HG03103 (cell line): ENCODE data around the gene EEPD1.
A peak's percentile ranks its signal among the peaks of the same experiment; 100 is the strongest.
"Not testable (repeated sequence)": the region's sequence is repeated elsewhere in the genome, so short reads cannot be mapped to it uniquely, and the experiment has no call there.

Experiments
- ATAC-seq: cut with Tn5 transposase; IDR thresholded peaks from one replicate; pipeline ENCODE4 v1.9.1; 2021; ENCODE audit warnings: low read depth; ENCODE audit not compliant: unreplicated experiment

The EEPD1 gene

DNA sequence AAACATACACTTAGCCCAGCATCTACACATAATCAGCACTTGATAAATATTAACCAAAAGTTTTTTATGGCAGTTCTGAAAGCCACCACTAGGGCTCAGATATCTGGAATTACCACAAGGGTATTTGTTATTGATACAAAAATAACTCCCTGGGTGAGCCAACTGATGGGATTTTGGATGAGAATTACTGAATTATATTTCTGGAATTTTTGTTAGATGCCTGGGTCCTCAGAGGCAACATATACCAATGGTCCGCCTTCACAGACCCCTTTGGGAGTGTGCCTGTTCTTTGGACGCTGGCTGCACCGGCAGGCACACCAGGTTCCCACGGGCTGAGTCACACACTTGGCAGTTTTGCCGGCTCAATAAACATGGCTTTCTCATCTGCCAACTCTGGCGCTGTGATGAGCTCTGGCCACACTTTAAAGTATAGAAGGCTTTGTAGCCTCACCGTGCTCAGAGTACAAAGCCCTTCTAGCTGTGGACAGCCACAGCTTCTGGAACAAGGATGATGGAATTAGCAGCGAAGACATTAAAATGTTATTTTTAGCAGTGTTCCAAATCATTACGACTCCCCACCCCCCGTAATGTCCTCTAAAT, 24.5 kb upstream of the EEPD1 start:
- no peak for ATAC-seq

DNA sequence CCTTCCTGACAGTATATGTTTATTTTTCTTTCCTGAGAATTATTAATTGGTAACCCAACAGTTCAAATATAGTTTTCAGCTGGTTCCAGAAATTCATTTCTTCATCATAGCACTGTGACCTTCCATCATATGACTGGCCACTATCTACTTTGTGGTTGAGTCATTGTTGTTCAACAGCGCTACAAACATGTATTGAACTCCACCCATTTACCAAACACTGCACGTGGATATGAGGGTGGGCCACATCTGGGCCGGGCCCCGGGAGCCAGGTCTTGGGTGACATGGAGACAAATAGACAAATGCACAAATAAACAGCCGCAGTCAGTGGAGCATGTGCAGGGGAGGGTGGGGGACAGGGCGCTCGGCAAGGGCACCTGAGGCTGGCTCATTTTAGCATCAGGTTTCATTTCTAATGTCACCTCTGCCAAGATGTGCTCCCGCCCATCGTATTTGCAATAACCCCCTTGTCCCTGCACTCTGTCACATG, 24.0 kb upstream of the EEPD1 start:
- no peak for ATAC-seq

DNA sequence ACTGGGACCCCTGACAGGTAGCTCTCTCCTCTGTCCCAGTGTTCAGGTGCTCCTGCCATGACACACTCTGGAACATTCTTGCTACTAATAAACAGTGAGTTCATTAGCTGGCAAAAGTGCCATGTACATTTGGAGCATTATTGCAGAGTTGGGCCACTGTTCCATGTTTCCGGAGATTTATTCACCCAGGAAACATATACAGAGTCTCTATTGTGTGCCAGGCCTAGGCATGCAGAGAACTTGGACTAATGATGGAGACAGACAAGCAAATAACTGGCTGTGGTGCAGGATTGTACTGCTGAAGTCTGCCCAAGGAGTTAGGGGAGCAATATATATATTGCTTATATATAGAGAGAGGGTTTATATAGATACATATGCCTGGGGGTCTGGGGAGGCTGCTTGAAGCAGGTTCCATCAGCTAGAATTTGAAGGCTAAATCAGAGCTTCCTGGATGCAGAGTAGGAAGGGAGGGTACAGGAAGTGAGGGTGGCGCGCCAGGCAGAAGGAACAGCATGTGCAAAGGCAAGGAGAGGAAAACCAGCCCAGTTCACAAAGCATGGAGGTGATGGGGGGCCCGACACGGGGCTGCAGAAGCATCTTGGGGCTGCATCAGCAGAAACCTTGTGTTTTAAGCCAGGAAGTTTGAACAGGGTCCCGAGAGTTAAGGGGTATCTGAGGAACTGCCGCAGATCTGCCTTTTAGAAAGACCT, 22.7 kb upstream of the EEPD1 start:
- no peak for ATAC-seq

DNA sequence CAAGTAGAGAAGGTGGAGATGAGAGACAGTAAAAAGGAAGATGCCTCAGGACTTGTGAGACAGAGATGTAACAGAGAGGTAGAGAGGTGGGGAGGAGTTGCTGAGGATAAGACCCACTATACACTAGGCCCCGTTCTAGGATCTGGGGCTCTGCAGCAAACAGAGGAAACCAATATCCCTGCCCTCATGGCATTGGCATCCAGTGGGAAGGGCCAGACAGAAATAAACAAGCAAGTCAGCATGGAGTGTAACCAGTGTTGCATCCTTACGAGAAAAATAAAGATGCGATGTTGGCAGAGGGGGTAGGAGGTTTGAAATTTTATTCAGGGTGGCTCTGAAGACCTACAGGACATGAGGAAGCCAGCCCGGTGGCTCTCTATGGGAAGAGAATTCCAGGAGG, 22.0 kb upstream of the EEPD1 start:
- no peak for ATAC-seq

DNA sequence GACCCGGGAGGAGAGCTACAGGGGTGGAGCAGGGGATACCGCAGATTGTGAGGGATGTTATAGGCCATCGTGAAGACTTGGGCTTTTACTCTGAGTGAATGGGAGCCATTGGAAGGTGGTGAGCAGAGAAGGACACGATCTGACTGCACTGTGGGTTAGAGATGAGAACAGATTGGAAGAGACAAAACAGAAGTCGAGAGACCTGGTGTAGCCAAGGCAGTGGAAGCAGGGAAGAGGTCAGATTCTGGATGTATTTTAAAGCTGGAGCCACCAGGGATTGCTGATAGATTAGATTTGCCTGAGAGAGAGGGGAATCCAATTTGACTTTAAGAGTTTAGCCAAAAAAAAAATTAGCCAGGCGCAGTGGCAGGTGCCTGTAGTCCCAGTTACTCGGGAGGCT, 21.6 kb upstream of the EEPD1 start:
- no peak for ATAC-seq

DNA sequence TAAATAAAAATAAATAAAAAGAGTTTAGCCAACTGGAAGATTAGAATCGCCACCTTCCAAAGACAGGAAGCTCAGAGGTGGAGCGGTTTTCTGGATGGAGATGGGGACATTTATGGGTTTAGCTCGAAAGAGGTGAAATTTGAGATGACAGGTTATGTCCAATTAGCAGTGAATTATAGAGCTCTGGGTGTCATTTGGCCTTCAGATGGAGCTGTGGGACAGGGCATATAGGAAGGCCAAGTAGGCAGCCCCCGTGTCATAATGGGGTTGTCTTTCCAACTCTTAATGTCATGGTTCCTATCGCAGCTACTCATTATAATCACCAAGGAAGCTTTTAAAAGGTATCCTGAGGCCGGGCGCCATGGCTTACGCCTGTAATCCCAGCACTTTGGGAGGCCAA, 21.0 kb upstream of the EEPD1 start:
- ATAC-seq, result no peak

DNA sequence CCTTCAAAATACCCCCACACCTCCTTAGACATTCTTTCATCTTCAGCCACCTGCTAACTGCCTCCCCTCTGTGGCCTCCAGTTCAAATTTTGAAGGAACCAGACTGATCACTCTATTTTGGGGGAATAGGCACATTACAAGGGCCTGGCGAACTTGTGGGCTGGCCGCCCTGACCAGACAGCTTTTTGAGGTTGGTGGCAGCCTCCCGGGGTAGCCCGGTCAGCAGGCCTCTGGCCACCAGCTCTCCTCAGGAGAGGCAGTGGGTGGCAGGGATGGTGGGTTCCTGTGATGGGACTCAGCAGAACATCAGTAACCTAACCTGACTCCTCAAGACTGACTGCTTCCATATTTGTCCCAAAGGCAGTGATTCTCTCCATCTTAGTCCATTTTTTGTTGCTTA, 17.4 kb upstream of the EEPD1 start:
- no peak for ATAC-seq

DNA sequence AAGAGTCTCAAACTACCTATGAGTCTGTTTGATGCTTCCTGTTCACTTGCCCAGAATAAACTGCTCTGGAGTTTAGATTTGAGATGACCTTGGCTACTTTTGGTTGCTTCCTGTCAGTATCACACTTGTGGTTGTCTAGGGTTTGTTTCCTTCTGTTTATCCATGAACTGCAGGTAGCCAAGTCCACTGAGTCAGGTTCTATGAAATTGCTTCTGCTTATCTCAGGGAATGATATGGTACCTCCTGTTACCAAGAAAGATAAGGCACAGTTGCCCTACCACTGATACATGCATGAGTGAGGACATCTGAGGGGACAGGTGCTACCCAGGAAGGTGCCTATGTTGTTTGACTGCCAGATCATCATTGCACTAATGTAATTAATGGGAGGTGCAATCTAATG, 15.8 kb upstream of the EEPD1 start:
- no peak for ATAC-seq

DNA sequence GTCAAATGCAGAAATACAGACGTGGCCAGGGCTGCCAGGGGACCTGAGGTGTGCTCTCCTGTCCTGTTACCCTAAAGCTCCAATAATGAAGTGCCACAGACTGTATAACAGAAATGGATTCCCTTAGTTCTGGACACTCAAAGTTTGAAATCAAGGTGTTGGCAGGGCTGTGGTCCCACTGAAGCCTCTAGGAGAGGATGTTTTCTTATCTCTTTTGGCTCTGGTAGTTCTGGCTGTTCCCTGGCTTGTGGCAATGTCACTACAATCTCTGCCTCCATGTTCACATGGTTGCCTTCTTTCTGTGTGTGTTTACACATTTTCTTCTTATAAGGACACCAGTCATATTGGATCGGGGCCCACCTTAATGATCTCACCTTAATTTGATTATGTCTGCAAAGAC, 15.3 kb upstream of the EEPD1 start:
- no peak for ATAC-seq

DNA sequence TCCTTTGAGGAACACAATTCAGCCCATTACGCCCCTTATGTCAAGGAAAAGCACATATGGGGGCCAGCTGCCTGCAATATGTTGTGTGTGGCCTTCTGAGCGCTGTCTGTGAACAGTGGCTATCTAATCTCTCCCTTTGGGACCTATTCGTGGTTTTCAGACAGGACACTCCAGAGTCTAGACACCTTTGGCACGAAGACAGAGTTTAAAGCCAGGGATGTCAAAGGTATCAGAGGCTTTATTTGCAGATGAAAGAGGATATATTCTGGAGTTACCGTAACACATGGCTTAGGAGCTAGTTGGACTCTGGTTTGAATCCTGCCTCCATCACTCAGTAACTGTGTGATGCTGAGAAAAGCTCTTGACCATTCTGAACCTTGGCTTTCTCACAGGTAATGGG, 14.8 kb upstream of the EEPD1 start:
- no peak for ATAC-seq

DNA sequence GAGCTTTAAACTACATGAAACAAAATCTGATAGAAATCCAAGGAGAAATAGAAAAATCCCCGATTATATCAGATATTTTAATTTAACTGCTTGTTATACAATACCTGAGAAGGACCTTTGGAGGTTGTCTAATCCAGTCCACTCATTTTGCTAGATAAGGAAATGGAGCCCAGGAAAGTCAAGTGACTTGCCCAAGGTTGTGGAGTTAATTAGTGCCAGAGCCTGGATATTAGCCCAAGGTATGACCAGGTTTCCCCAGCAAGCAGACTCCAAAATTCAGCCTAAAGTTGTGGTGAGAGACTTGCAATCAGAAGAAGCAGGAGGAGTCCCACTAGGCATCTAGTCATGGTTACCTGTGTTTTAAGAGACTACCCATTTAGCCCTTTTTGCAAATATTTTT, 11.7 kb upstream of the EEPD1 start:
- ATAC-seq, result no peak

DNA sequence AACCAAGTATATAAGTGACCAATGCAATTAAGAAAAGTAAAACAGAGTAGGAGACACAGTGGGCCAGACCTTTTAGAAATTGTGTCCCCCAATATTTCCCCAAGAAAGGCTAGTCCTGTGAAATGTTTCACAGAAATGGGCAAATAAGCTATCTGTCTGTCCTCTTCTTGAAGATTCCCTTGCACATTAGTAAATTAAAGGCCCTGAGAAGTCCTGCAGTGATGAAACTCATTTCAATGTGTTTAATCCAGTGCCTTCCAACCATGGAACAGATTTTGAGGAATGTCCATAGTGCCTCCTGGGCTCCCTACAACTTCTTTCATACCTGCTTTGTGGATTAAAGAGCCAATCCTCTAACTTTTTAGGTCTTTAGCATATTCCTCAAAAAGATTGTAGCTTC, 11.2 kb upstream of the EEPD1 start:
- ATAC-seq, result no peak

DNA sequence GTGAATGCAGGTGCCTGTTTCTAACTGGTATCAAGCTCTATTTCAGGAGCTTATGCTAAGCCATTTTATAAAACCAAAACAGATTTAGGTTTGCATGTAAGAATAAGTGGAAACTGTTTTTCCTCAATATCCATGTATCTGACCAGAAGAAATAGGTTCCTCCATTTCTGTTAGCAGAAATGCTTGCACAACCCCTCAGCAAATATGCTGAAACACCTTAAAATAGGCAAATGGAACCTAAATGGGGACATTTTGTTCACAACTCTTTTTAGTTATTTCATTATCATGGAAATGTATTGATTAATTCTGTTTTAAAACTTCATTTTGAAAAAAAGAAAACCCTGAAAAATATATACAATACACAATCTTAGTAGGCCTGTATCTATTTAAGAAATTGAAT, 8.9 kb upstream of the EEPD1 start:
- no peak for ATAC-seq

DNA sequence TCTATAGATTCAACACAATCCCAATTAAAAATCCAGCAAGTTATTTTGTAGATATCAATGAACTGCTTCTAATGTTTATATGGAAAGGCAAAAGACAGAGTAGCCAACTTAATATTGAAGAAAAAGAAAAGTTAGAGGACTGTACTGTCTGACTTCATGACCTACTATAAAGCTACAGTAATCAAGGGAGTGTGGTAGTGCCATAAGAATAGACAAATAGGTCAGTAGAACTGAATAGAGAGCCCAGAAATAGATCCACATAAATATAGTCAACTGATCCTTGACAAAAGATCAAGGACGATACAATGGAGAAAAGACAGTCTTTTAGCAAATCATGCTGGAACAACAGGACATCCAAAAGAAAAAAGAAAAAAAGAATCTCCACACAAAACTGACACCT, 7.4 kb upstream of the EEPD1 start:
- ATAC-seq, result no peak

DNA sequence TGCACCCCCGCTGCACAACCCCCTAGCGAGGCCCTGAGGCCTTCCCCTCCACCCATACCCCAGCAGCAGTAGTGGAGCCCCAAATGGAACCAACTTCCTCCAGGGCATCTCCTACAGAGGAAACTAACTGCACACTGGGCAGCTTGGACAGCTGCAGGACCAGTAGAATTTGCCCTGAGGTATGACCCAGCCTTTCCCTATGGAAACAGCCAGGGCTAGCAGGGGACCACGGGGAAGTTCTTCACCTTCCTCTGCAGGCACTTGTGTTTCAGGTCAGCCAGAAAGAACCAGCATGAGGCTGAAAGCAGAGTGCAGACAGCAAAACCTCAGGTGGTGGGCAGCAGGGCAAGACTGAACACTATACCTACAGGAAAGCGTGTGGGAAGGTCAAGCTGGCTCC, 5.7 kb upstream of the EEPD1 start:
- no peak for ATAC-seq

DNA sequence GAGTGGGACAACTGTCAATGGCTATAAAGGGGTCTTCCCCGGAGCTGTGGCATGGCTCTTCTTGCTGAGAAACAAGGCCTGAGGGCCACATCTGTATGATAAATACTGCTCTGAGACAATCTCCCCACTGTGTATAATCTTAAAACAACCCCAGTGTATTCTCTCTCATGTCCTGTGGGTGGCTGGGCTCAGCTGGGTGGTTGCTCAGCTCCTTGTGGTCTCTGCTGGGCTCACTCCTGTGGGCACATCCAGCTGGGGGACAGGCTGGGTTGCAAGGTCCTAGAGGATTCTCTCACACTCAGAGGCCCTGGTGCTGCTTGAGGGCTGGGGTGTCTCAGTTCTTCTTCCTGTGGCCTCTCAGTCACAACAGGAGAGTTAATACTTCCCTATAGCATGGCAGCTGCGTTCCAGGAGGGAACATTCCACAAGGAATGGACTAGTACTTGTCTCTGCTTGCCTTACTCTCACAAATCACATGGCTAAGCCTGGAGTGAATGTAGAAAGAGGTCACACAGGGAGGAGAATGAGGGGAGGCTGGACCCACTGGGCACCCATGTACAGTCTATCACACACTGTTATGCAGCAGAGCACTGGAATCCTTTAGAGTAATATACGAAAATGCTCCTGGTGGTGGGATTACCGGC, 4.5 kb upstream of the EEPD1 start:
- no peak for ATAC-seq

DNA sequence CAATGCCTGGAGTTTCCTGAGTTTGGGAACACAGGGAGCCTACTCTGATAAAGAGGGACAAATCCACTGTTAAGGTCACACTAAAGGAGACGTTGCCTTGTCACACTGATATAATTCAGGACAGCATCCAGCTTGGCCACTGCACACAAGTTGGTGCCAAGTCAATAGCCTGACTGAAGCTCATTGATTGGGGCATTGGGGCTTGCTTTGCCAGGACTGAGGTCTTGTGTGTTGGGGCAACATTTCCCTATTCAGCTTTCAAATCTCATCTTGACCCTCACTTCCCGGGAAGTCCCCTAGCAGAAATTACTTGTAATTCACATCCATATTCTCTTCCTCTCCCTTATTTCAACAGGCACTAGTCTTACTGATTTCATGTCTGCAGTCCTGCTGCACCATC, 3.8 kb upstream of the EEPD1 start:
- ATAC-seq, result not testable (repeated sequence)

DNA sequence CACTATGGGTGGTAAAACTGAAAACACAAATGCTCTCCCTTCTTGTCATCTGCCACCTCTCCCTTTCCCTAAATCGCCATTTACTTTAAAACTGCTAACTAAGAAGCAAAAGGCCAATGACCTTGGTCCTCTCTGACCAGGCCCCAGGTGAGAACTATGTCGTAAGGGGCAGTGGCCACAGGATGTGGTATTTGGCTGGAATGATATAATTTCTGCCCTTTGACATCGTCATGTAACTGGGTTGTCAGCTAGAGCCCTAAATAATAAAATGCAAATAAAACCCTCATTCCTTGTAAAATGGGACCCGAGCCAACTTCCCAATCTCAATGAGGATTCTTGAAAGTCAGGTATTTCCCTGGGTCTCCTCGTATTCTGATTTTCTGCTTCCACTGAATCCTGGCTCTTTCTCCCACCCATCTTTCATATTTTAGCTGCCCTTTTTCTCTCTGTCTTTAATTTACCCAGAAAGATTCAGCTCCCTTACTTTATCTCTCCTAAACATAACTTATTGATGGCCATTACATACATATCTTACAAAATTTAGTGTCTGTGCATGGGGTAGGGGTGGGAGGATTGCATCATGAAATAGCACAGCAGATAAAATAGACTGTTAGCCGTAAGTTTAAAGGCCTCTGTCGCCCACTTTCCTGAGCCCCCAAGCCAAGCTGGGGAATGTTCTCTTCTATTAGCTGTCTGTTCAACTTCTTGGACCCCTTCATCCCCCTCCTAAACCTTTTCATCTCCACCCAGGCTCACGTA, 3.2 kb upstream of the EEPD1 start:
- no peak for ATAC-seq

DNA sequence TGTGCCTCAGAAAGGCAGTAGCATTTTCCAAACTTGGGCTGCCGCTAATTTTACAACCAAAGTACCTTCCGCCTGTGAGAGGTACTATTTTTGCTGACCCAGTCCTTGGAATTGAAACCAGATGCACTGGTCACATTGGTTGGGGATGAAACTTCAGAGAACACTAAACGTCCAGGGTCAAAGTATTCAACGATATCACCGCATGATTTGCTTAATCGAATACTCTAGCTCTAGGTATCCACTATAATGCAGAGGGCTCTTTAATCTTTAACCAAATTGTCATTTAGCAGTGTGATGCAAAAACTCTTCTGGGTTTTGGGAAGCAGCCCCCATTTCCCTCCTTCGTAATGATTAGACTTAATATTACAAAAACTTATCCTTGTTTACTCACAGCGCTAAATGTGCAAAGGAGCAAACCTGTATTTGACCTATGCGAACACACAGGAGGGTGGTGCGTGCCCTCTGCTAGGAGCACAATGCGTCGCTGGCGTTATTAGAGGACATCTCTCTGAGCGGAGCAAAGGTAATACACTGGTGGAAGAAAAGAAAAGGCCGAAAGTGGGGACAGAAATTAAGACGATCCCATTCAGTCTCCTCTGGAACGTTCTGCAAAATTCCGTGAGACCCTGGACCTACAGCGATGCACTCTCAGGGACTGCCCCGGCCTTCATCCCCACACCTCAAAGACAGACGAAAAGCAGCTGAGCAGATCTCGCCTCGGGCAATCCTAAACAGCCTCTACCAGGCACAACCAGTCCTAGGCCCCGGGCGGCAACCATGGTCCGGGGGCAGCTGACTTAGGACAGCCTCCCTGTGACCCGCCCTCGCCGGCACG, 916 bp upstream of the EEPD1 start:
- no peak for ATAC-seq

DNA sequence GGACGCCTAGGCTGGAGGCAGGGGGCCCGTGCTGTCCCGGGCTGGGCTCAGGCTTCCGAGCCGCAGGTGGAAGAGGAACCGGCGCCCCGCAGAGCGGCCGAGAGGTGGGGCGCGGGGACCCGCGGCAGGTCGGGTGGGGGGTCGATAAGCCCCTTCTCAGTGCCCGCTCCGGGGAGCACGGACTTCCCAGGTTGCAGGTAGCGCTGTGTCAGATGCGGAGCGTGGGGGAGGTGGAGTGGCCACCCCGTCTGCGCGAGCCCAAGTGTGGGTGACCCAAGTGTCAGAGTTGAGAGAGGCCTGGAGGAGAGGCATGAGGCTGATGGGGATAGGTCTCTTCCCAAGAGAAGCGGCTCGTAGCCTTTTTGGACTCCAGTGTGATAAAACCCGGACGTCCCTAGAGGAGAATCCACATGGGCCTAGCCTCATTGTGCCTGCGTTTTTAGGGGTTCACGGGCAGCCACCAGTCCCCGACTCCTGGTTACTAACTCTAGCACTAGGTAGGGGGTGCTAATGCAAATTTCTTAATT, 580 bp downstream of the EEPD1 start:
- ATAC-seq, result peak; percentile 4
